IPS-11a (cell line): ENCODE results near the gene TF.

Experiments
- H3K4me3 ChIP-seq: one replicate; pipeline ENCODE4 v1.5.1; 2013; ENCODE audit warnings: low read depth, low read length, control low read depth

The TF gene

GRCh38 chr3:133805384-133805701 is 59.1 kb downstream of the TF start:
- H3K4me3 ChIP-seq: peak overlapping the region; percentile 96

GRCh38 chr3:133805702-133806475 is 59.7 kb downstream of the TF start, which contains the start of gene SRPRB:
TSS of gene SRPRB (plus strand) at chr3:133805815. CDS start at chr3:133805849, 34 bp downstream.
- peak within 1 kb of the TSS; percentile 96 for H3K4me3 ChIP-seq

GRCh38 chr3:133812872-133813271 is 66.7 kb downstream of the TF start:
- no peak overlapping the region for H3K4me3 ChIP-seq

GRCh38 chr3:133815386-133815785 is 69.2 kb downstream of the TF start:
- H3K4me3 ChIP-seq: no peak overlapping the region

- no peak overlapping the region for H3K4me3 ChIP-seq
These were observed 73.9 kb downstream of the TF start for GRCh38 chr3:133820129-133820528.

- no peak overlapping the region for H3K4me3 ChIP-seq
These were observed 74.9 kb downstream of the TF start for GRCh38 chr3:133820889-133821675.

GRCh38 chr3:133821767-133822638 is 75.8 kb downstream of the TF start:
- no peak overlapping the region for H3K4me3 ChIP-seq

- H3K4me3 ChIP-seq: no peak overlapping the region
These were observed 78.8 kb downstream of the TF start for GRCh38 chr3:133824961-133825485.

GRCh38 chr3:133825969-133826727 is 80.0 kb downstream of the TF start:
- H3K4me3 ChIP-seq: no peak overlapping the region

- no peak overlapping the region for H3K4me3 ChIP-seq
These were observed 80.9 kb downstream of the TF start for GRCh38 chr3:133827136-133827535.

GRCh38 chr3:133827684-133828083 is 81.5 kb downstream of the TF start:
- no peak overlapping the region for H3K4me3 ChIP-seq

- H3K4me3 ChIP-seq: no peak overlapping the region
These were observed 82.5 kb downstream of the TF start for GRCh38 chr3:133828576-133829309.

- no peak overlapping the region for H3K4me3 ChIP-seq
These were observed 83.1 kb downstream of the TF start for GRCh38 chr3:133829310-133829707.

- H3K4me3 ChIP-seq: no peak overlapping the region
These were observed 83.9 kb downstream of the TF start for GRCh38 chr3:133830071-133830470.

- no peak overlapping the region for H3K4me3 ChIP-seq
These were observed 86.0 kb downstream of the TF start for GRCh38 chr3:133831966-133832801.

- H3K4me3 ChIP-seq: no peak overlapping the region
These were observed 86.6 kb downstream of the TF start for GRCh38 chr3:133832802-133833144.

GRCh38 chr3:133833267-133833666 is 87.1 kb downstream of the TF start:
- H3K4me3 ChIP-seq: no peak overlapping the region

- no peak overlapping the region for H3K4me3 ChIP-seq
These were observed 87.9 kb downstream of the TF start for GRCh38 chr3:133833880-133834620.
